ENCODE results near the gene NKAIN1.

DNA sequence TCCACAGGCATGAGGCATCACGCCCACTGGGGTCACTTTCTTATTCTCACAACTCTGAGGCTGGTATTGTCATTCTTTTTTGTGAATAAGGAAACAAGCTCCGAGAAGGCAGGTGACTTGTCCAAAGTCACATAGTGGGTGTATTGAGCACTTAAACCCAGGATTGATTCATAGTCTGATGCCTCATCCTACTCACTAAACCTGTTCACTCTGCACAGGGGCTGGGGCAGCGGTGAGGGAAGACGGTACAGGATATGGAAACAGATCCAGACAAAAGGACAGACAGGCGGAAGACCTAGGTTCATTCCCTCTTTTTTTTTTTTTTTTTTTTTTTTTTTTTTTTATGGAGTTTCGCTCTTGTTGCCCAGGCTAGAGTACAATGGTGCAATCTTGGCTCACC, 56.6 kb downstream of the NKAIN1 start:
- no peak for TF ChIP-seq POLR2AphosphoS5 (IDR thresholded peaks at IDR 0.05)
- TF ChIP-seq CTCF (IDR thresholded peaks at IDR 0.05; ENCODE audit: poor library complexity, severe bottlenecking), result no peak

Measured in neural cell (in vitro differentiated cells).